ENCODE measurements around the gene OVOL2.

Gene OVOL2

GRCh38 chr20:18011951-18012645 lies 45.6 kb downstream of the OVOL2 start:
- DNase-seq: no peak

GRCh38 chr20:18011482-18011881 lies 46.2 kb downstream of the OVOL2 start:
- DNase-seq: no peak

- DNase-seq: no peak
Measured at GRCh38 chr20:18009116-18009515, 48.6 kb downstream of the OVOL2 start.

GRCh38 chr20:18007534-18008292 lies 50.0 kb downstream of the OVOL2 start:
- DNase-seq: no peak

GRCh38 chr20:18006684-18007083 lies 51.0 kb downstream of the OVOL2 start:
- DNase-seq: no peak

- no peak for DNase-seq
Measured at GRCh38 chr20:18005990-18006364, 51.7 kb downstream of the OVOL2 start.

GRCh38 chr20:18005170-18005989 lies 52.3 kb downstream of the OVOL2 start:
- no peak for DNase-seq

GRCh38 chr20:18004384-18005031 lies 53.2 kb downstream of the OVOL2 start:
- no peak for DNase-seq

- no peak for DNase-seq
Measured at GRCh38 chr20:18003897-18004296, 53.8 kb downstream of the OVOL2 start.

GRCh38 chr20:18001131-18001921 lies 56.4 kb downstream of the OVOL2 start:
- DNase-seq: peak; percentile 71

- no peak for DNase-seq
Measured at GRCh38 chr20:17999566-17999965, 58.1 kb downstream of the OVOL2 start.

GRCh38 chr20:17998446-17998845 lies 59.3 kb downstream of the OVOL2 start:
- no peak for DNase-seq

- peak; percentile 68 for DNase-seq
Measured at GRCh38 chr20:17995967-17996819, 61.5 kb downstream of the OVOL2 start.

GRCh38 chr20:17993546-17993945 lies 64.2 kb downstream of the OVOL2 start:
- no peak for DNase-seq

- DNase-seq: no peak
Measured at GRCh38 chr20:17992847-17993513, 64.7 kb downstream of the OVOL2 start.

- DNase-seq: no peak
Measured at GRCh38 chr20:17992224-17992637, 65.5 kb downstream of the OVOL2 start.

GRCh38 chr20:17990278-17990972 lies 67.3 kb downstream of the OVOL2 start:
- DNase-seq: no peak

GRCh38 chr20:17987988-17988387 lies 69.7 kb downstream of the OVOL2 start:
- DNase-seq: no peak

GRCh38 chr20:17985388-17986018 lies 72.2 kb downstream of the OVOL2 start:
- DNase-seq: no peak

- no peak for DNase-seq
Measured at GRCh38 chr20:17976305-17976704, 81.4 kb downstream of the OVOL2 start.
